ENCODE data around the gene SLC2A10. TPM values are rescaled to one million over a fixed set of nuclear protein-coding genes. Genes with fewer than 3 reads are reported as not detected.

The SLC2A10 gene
- polyA plus RNA-seq, 1 donor, result 13.0 TPM

DNA sequence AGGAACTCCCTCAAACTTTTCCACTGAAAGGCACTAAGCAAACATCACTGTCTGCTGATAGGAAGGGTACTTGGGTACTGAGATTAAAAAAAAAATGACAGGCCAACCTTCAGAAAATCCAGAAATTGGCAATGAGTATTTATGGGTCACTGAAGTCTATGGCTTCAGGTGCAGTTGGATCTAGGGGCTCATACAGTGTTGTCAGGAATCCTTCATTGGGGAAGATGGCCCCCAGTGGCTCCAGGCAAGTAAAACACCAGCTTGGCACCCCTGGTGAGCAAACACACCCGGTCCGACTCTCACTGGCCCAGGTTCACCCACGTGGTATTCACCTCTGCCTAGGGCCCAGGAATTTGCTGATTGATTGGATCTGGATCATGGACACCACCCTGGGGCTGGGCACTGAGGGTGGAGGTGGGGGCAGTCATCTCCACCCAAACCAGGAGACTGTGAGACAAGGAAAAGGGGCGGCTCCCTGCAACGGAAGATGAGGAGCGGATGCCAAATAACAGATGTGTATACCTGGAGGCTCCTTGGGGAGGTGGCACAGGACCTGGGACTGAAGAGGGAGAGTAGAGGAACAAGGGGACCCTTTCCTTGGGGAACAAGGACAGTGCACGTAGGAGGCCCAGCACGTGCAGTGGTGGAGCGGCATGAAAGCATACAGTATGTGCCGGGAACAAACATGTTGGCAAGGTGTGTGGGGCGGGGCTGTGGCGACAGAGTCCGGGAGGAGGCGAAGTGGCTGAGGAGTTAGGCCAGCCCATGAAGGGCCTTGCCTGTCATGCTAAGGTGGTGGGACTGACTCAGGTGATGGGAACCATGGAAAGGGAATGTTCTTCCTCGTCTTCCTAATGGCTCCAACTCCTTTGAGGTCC, 4.7 kb downstream of the SLC2A10 start:
- H3K36me3 ChIP-seq (ENCODE audit: control insufficient read depth, insufficient read depth, low read length), result no peaks in the 10 kb centered on the region
- WGBS (ENCODE audit: insufficient coverage, low lambda C conversion rate), result no CpG with 5 or more reads among the region's 15 CpGs
- no peak overlapping the region for H3K27ac ChIP-seq (ENCODE audit: low read length)
- H3K4me1 ChIP-seq (ENCODE audit: control insufficient read depth, insufficient read depth, low read length), result peaks cover 7% of the 10 kb centered on the region
- no peaks in the 10 kb centered on the region for H3K27me3 ChIP-seq (ENCODE audit: control insufficient read depth, insufficient read depth, low read length)
- DNase-seq, result no peak
- H3K9me3 ChIP-seq (ENCODE audit: control insufficient read depth, low read depth, low read length), result no peaks in the 10 kb centered on the region
- H3K4me3 ChIP-seq (ENCODE audit: low read length), result no peak overlapping the region

DNA sequence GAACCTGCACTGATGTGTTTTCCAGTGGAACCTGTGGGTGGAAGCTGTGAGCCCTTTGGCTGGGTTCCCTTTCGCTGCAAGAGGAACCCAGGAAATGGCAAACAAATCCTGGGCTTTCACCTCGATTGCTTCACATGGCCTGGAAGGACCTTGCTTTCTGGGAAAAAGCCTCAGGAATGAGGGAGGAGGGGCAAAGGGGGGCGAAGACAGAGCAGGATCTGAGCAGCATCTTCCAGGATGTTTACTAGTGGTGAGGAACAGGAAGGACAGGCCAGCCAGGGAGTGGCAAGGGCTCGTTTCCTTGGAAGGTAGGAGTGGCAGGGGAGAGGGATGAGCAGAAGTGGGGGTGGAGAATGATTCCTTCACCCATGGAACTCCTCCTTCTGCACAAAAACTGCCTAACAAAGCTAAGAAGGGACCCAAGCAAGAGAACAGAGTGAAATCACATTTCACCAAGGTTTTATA, 5.9 kb downstream of the SLC2A10 start:
- H3K27ac ChIP-seq (ENCODE audit: low read length), result no peak overlapping the region
- H3K4me3 ChIP-seq (ENCODE audit: low read length), result no peak overlapping the region
- no CpG with 5 or more reads among the region's 4 CpGs for WGBS (ENCODE audit: insufficient coverage, low lambda C conversion rate)
- no peaks in the 10 kb centered on the region for H3K27me3 ChIP-seq (ENCODE audit: control insufficient read depth, insufficient read depth, low read length)
- H3K4me1 ChIP-seq (ENCODE audit: control insufficient read depth, insufficient read depth, low read length), result peaks cover 5% of the 10 kb centered on the region
- DNase-seq, result peak; percentile 26 to 46
- H3K9me3 ChIP-seq (ENCODE audit: control insufficient read depth, low read depth, low read length), result no peaks in the 10 kb centered on the region
- H3K36me3 ChIP-seq (ENCODE audit: control insufficient read depth, insufficient read depth, low read length), result peaks cover 6% of the 10 kb centered on the region

DNA sequence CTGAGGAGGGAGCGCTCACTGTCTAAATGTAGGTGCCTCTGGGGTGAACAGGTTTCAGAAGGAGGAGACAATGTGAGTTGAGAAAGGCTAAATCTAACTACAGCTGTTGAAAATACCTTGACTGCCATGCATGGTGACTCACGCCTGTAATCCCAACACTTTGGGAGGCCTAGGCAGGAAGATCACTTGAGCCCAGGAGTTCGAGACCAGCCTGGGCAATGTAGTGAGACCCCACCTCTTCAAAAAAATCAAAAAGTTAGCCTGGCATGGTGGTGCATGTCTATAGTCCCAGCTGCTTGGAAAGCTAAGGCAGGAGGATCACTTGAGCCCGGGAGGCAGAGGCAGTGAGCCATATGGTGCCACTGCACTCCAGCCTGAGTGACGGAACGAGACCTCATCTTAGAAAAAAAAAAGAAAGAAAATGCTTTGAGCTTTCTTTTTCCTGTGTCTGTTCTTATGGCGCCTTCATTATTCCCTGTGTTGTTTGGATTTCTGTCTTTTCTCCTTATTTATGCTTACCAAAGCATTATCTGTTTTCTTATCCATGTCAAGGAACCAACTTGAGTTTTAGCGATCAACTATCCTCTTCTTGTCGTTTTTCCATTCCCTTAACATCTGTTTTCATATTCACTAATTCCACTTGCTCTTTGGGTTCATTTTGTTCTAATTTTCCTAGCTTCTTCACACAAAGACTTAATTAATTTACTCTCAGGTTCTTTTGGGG, 8.5 kb downstream of the SLC2A10 start:
- H3K4me3 ChIP-seq (ENCODE audit: low read length), result no peak overlapping the region
- no peaks in the 10 kb centered on the region for H3K9me3 ChIP-seq (ENCODE audit: control insufficient read depth, low read depth, low read length)
- H3K27me3 ChIP-seq (ENCODE audit: control insufficient read depth, insufficient read depth, low read length), result no peaks in the 10 kb centered on the region
- H3K36me3 ChIP-seq (ENCODE audit: control insufficient read depth, insufficient read depth, low read length), result peaks cover 7% of the 10 kb centered on the region
- no peak overlapping the region for H3K27ac ChIP-seq (ENCODE audit: low read length)
- H3K4me1 ChIP-seq (ENCODE audit: control insufficient read depth, insufficient read depth, low read length), result no peaks in the 10 kb centered on the region
- DNase-seq, result no peak
- WGBS (ENCODE audit: insufficient coverage, low lambda C conversion rate), result 95% methylated on average over 3 of the region's 9 CpGs

DNA sequence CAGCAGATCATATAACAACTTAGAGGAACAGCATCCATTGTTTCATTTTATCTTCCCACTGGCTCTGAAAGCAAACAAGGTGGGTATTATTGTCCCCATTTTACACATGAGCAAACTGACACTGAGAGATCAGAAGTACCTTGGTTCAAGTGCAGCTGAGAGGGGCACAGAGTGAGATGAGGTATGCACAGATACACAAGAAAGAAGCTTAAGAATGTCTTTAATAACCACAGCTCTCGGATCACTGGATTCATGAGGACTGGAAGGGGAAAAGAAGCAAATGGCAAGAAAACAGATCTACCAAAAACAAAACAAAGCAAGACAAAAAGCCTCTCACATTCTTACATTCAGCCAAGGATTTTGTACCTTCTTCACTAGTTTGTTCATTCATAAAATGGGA, 10.6 kb downstream of the SLC2A10 start:
- DNase-seq, result no peak
- no CpG with 5 or more reads among the region's 1 CpG for WGBS (ENCODE audit: insufficient coverage, low lambda C conversion rate)

DNA sequence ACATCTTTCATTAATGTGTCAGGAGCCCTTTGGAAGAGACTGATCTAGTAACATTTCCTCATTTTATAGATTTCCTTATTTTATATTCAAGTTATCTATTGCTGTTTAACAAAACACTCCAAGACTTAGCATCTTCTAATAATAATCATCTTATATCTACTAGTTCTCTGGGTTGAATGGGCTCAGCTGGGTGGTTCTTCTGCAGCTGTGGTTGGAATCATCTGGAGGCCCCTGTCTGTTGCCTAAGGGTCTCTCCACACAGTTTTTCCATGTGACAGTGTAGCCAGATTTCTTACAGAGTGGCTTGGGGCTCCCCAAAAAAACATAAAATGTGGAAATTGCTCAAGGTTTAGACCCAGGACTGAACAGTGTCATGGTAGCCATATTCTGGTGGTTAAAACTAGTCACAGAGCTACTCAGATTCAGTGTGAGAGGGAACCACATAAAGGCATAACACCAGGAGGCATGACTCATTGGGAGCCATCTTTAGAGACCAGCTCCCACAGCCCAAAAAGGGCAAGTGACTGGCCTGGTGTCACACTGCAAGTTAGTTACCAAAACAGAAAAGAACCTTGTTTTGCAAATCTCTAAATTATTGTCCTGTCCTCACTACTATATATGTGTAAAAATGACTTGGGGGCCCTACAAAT, 11.5 kb downstream of the SLC2A10 start:
- Histone ChIP-seq H3K27ac (ENCODE audit: low read length) (no peak overlapping the region), H3K4me1 (ENCODE audit: control insufficient read depth, insufficient read depth, low read length) (no peaks in the 10 kb centered on the region), H3K4me3 (ENCODE audit: low read length) (no peak overlapping the region), H3K9me3 (ENCODE audit: control insufficient read depth, low read depth, low read length) (no peaks in the 10 kb centered on the region), H3K36me3 (ENCODE audit: control insufficient read depth, insufficient read depth, low read length) (peaks cover 13% of the 10 kb centered on the region), H3K27me3 (ENCODE audit: control insufficient read depth, insufficient read depth, low read length) (no peaks in the 10 kb centered on the region)
- DNase-seq, result no peak

More for the DNA sequence above, 10.6 kb downstream of the SLC2A10 start:
- H3K9me3 ChIP-seq (ENCODE audit: control insufficient read depth, low read depth, low read length), result no peaks in the 10 kb centered on the region
- H3K27me3 ChIP-seq (ENCODE audit: control insufficient read depth, insufficient read depth, low read length), result no peaks in the 10 kb centered on the region
- no peaks in the 10 kb centered on the region for H3K4me1 ChIP-seq (ENCODE audit: control insufficient read depth, insufficient read depth, low read length)
- H3K4me3 ChIP-seq (ENCODE audit: low read length), result no peak overlapping the region
- H3K27ac ChIP-seq (ENCODE audit: low read length), result no peak overlapping the region
- H3K36me3 ChIP-seq (ENCODE audit: control insufficient read depth, insufficient read depth, low read length), result peaks cover 9% of the 10 kb centered on the region

DNA sequence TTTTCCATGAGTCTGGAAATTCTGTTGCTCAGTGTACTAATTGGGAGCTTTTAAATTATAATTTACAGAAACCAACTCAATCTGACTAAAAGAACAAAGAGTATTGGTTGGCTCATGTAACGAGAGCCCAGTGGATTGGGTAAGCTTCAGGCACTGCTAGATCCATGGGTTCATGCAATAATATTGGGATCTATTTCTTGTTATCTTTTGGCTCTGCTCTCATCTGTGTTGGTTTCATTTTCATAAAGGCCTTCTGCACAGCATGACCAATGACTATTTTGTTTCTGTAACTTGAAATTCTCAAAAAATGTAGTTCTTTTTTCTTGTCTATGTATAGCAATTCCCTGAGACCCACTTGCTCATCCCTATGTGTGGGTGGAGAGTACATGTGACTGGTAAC, 12.0 kb downstream of the SLC2A10 start:
- no peak overlapping the region for H3K4me3 ChIP-seq (ENCODE audit: low read length)
- no peak for DNase-seq
- peaks cover 16% of the 10 kb centered on the region for H3K36me3 ChIP-seq (ENCODE audit: control insufficient read depth, insufficient read depth, low read length)
- no CpG with 5 or more reads among the region's 1 CpG for WGBS (ENCODE audit: insufficient coverage, low lambda C conversion rate)
- H3K4me1 ChIP-seq (ENCODE audit: control insufficient read depth, insufficient read depth, low read length), result no peaks in the 10 kb centered on the region
- no peaks in the 10 kb centered on the region for H3K27me3 ChIP-seq (ENCODE audit: control insufficient read depth, insufficient read depth, low read length)
- H3K27ac ChIP-seq (ENCODE audit: low read length), result no peak overlapping the region
- no peaks in the 10 kb centered on the region for H3K9me3 ChIP-seq (ENCODE audit: control insufficient read depth, low read depth, low read length)

DNA sequence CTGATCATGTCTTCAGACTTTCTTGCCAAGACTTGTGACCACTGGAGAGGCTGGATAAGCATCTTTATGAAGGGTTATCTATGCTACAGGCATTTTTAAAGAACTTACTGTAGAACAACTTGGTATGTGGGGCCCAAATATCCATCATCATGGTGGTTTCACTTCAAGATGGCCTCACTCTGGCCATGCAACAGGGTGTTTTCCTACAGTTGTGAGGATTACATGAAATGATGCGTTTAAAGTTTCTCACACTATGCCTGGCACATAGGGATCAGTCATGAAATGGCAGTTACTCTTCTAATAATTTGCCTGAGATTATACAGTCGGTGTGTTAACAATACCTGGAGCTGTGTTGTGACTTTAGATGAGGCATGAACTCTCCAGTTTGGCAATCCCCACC, 13.0 kb downstream of the SLC2A10 start:
- Histone ChIP-seq H3K9me3 (ENCODE audit: control insufficient read depth, low read depth, low read length) (no peaks in the 10 kb centered on the region), H3K36me3 (ENCODE audit: control insufficient read depth, insufficient read depth, low read length) (peaks cover 20% of the 10 kb centered on the region), H3K27ac (ENCODE audit: low read length) (no peak overlapping the region), H3K27me3 (ENCODE audit: control insufficient read depth, insufficient read depth, low read length) (no peaks in the 10 kb centered on the region), H3K4me3 (ENCODE audit: low read length) (no peak overlapping the region), H3K4me1 (ENCODE audit: control insufficient read depth, insufficient read depth, low read length) (no peaks in the 10 kb centered on the region)
- DNase-seq, result no peak
- WGBS (ENCODE audit: insufficient coverage, low lambda C conversion rate), result no CpG with 5 or more reads among the region's 2 CpGs

DNA sequence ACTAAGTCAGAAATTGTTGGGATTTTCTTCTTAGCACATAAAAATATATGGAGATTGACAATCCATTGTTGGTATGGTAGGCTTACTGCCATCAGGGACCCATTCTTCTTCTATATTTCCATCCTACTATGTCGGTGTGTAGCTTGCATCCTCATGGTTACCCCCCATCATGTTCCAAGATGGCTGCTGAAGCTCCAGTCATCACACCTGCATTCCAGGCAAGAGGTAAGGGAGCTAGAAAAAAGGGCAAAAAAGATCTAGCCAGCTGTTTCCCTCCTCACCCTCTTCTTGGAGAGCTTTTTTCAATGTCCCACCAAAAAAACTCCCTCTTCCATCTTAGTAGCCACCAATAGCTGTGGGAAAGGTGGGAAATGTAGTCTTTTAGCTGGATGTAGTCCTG, 13.6 kb downstream of the SLC2A10 start:
- H3K36me3 ChIP-seq (ENCODE audit: control insufficient read depth, insufficient read depth, low read length), result peaks cover 24% of the 10 kb centered on the region
- DNase-seq, result no peak
- no peaks in the 10 kb centered on the region for H3K9me3 ChIP-seq (ENCODE audit: control insufficient read depth, low read depth, low read length)
- H3K4me3 ChIP-seq (ENCODE audit: low read length), result no peak overlapping the region
- no peak overlapping the region for H3K27ac ChIP-seq (ENCODE audit: low read length)
- no peaks in the 10 kb centered on the region for H3K27me3 ChIP-seq (ENCODE audit: control insufficient read depth, insufficient read depth, low read length)
- no peaks in the 10 kb centered on the region for H3K4me1 ChIP-seq (ENCODE audit: control insufficient read depth, insufficient read depth, low read length)
- WGBS (ENCODE audit: insufficient coverage, low lambda C conversion rate), result no CpG with 5 or more reads among the region's 1 CpG

DNA sequence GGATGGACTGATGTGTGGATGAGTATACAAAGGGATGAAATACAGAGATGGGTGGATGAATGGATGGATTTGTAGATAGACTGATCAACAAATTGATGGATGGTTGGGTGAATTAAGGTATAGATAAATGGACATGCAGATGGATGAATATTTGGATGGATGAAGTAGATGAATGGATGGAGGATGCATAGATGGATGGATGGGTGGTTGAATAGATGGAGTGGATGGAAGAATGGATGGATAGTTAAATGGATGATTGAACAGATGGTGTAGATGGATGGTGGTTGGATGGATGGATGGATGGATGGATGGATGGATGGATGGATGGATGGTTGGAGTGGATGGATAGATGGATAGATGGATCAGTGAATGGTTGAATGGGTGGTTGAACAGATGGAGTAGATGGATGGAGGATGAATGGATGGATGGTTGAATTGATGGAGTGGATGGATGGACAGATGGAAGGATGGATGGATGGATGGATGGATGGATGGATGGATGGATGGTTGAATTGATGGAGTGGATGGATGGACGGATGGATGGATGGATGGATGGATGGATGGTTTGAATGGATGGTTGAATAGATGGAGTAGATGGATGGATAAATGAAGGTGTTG, 15.0 kb downstream of the SLC2A10 start:
- Histone ChIP-seq H3K27me3 (ENCODE audit: control insufficient read depth, insufficient read depth, low read length) (no peaks in the 10 kb centered on the region), H3K4me3 (ENCODE audit: low read length) (no peak overlapping the region), H3K36me3 (ENCODE audit: control insufficient read depth, insufficient read depth, low read length) (peaks cover 31% of the 10 kb centered on the region), H3K4me1 (ENCODE audit: control insufficient read depth, insufficient read depth, low read length) (no peaks in the 10 kb centered on the region), H3K27ac (ENCODE audit: low read length) (no peak overlapping the region), H3K9me3 (ENCODE audit: control insufficient read depth, low read depth, low read length) (no peaks in the 10 kb centered on the region)
- whole genome bisulfite sequencing (ENCODE audit: insufficient coverage, low lambda C conversion rate), result 83% methylated on average over 1 of the region's 1 CpG
- no peak for DNase-seq

All from large intestine (tissue), 3 donors.